ENCODE data around the gene ABCD2. TPM values are rescaled to one million over a fixed set of nuclear protein-coding genes. Genes with fewer than 3 reads are reported as not detected.

The ABCD2 gene
- polyA plus RNA-seq, 4 donors, result 0.06 to 0.40 (median 0.27) TPM; not detected in 1

- Histone ChIP-seq H3K36me3 (ENCODE audit: control insufficient read depth in 3 of 3, insufficient read depth in 2 of 3, low read depth in 1 of 3, low read length in 3 of 3) (no peaks in the 10 kb centered on the region), H3K4me1 (ENCODE audit: control insufficient read depth in 3 of 3, insufficient read depth in 2 of 3, low read depth in 1 of 3, low read length in 2 of 3) (no peaks in the 10 kb centered on the region), H3K27me3 (ENCODE audit: control insufficient read depth in 3 of 3, insufficient read depth in 3 of 3, low read length in 3 of 3) (no peaks in the 10 kb centered on the region), H3K27ac (ENCODE audit: low read depth in 1 of 3, low read length in 2 of 3) (no peak overlapping the region), H3K4me3 (ENCODE audit: low read depth in 1 of 3, low read length in 3 of 3) (no peak overlapping the region), H3K9me3 (ENCODE audit: control insufficient read depth in 2 of 2, insufficient read depth in 1 of 2, low read depth in 1 of 2, low read length in 1 of 2) (peaks cover 1 to 2% of the 10 kb centered on the region in 2 donors)
- DNase-seq (no peak), FAIRE-seq (no peak)
- 29 to 48% (median 33%) methylated on average over 2 of the region's 2 CpGs for WGBS, 3 donors
These were observed 114.6 kb downstream of the ABCD2 start for GRCh38 chr12:39505023-39505422.

GRCh38 chr12:39503439-39503838 is 116.2 kb downstream of the ABCD2 start:
- DNase-seq (no peak), FAIRE-seq (no peak)
- no peaks in the 10 kb centered on the region for H3K36me3 ChIP-seq (ENCODE audit: control insufficient read depth in 3 of 3, insufficient read depth in 2 of 3, low read depth in 1 of 3, low read length in 3 of 3)
- H3K4me1 ChIP-seq (ENCODE audit: control insufficient read depth in 3 of 3, insufficient read depth in 2 of 3, low read depth in 1 of 3, low read length in 2 of 3), result no peaks in the 10 kb centered on the region
- no peaks in the 10 kb centered on the region for H3K27me3 ChIP-seq (ENCODE audit: control insufficient read depth in 3 of 3, insufficient read depth in 3 of 3, low read length in 3 of 3)
- no peaks in the 10 kb centered on the region for H3K9me3 ChIP-seq (ENCODE audit: control insufficient read depth in 2 of 2, insufficient read depth in 1 of 2, low read depth in 1 of 2, low read length in 1 of 2)
- no peak overlapping the region for H3K27ac ChIP-seq (ENCODE audit: low read depth in 1 of 3, low read length in 2 of 3)
- WGBS, 3 donors, result 94 to 97% (median 97%) methylated on average over 1 of the region's 1 CpG
- H3K4me3 ChIP-seq (ENCODE audit: low read depth in 1 of 3, low read length in 3 of 3), result no peak overlapping the region

DNA sequence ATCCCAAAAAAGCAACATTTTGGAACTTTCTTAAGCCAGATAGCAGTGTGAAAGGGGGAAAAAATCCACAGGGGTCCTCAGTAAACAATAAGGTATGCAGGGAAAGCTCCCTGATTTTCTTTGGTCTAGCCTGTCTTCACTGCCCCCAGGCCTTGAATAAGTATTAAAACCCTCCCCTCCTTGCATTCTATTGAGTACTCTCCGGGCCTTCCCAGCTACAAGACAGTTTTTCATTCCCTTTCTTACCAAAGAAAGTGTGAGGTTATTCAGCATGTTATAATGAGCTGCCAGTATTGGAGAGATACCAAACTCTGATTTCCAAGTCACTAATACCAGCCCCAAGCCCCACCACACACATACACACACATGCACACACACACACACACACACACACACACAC is 116.9 kb downstream of the ABCD2 start:
- FAIRE-seq, result no peak
- H3K36me3 ChIP-seq (ENCODE audit: control insufficient read depth in 3 of 3, insufficient read depth in 2 of 3, low read depth in 1 of 3, low read length in 3 of 3), result no peaks in the 10 kb centered on the region
- whole genome bisulfite sequencing, 3 donors, result 69 to 90% (median 74%) methylated on average over 1 of the region's 1 CpG
- no peak for DNase-seq
- no peaks in the 10 kb centered on the region for H3K9me3 ChIP-seq (ENCODE audit: control insufficient read depth in 2 of 2, insufficient read depth in 1 of 2, low read depth in 1 of 2, low read length in 1 of 2)
- no peaks in the 10 kb centered on the region for H3K27me3 ChIP-seq (ENCODE audit: control insufficient read depth in 3 of 3, insufficient read depth in 3 of 3, low read length in 3 of 3)
- H3K4me3 ChIP-seq (ENCODE audit: low read depth in 1 of 3, low read length in 3 of 3), result no peak overlapping the region
- no peaks in the 10 kb centered on the region for H3K4me1 ChIP-seq (ENCODE audit: control insufficient read depth in 3 of 3, insufficient read depth in 2 of 3, low read depth in 1 of 3, low read length in 2 of 3)
- H3K27ac ChIP-seq (ENCODE audit: low read depth in 1 of 3, low read length in 2 of 3), result no peak overlapping the region

Other genes with a start within 250 kb of the ABCD2 start
- 10 to 100 TPM; 15.2 to 21.6 (median 21.3) TPM for gene KIF21A, start 176.7 kb downstream of the ABCD2 start, polyA plus RNA-seq